ENCODE data around the gene KLF7.

Gene KLF7

DNA sequence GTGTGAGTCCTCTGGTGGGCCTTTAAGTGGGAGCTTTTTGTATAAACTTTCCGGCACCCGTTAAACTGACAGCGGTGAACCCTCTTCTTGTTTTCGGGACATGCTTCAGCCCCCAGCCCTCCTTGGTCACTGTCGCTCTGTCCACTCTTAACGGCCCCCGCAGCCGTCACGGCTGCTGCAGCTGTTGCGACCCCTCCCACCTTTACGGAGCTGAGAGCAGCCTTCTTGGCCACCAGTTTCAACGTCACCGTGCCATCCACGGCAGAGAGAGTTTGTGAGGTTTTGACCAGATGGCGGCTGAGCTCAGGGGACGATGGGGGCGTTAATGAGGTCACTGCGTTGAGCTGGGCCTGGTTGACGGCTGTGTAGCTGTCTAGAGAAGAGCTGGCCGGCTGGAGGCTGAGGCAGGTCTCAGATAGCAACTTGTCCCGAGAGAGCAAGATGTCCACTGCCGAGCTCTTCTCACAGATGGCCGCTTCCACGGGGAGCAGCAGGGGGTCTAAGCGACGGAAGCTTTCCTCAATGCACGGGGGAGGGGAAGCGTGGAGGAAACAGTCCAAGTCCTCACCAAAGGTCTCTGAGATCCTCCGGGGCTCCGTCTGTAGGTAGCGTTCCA lies 41.9 kb downstream of the KLF7 start:
- no peak for DNase-seq (ENCODE audit: low read depth)

DNA sequence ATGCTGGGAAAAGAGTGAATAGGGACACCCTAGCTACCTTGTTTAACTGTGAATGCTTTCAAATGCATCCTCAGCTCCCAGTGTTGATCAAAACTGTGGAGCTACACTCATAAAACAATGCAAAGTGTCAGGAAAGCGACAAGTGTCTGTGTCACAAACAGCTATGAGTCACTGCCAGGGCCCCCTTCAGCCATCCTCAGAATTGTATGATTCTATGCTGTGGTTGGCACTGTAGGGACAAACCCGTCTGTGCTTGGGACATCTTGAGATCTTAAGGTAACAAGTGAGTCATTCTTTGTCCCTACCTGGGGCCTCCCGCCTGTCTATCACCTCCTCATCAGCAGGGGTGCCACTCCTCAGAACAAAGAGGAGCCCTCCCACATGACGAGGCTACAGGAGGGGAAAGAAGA lies 42.4 kb downstream of the KLF7 start:
- DNase-seq (ENCODE audit: low read depth) = no peak

DNA sequence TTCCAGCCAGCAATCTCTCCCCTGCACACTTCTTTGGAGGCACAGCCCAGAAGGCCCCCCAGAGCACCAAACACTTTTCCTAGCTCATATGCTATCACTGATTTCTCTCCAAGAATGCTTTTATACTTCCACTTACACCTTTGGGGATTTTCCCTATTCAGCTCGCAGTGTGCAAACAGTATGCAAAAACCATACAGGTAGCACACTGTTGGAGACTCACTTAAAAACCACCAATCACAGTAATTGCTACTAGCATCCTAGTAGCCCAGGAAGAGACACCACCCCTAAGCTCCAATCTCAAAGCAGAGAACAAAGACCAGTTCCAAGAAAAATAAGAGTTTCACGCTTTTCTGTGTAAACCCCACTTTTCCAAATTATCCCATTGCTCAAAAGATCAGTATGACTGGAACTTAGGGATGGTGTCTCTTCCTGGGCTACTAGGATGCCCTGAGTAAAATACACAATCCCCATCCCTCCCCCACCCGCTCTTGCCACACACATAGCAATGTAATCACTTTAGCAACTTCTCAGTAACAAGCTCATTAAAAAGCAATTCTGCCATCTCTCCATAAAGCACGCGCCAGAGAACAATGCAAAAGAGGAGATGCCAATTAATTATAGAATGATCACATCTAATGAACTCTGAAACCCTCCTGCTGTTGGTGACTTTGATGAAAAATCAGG lies 43.0 kb downstream of the KLF7 start:
- no peak for DNase-seq (ENCODE audit: low read depth)

DNA sequence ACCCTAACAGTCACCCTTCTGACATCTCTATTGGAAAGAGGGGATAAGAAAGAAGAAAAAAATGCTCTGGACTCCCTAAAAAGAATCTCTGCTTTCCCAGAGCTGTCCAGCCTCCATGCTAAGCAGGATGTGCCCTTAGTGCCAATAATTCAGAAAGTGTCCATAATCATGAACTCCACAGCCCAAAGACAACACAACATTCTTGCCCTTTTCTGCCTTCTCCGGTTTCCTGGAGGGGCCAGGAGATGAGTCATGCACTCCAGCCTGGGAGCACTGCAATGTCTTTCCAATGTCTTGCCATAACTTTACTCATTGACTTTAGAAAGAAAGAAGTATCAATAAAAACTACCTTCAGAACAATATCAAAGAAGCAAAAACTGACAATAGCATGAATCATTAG lies 44.0 kb downstream of the KLF7 start:
- DNase-seq (ENCODE audit: low read depth) = peak; percentile 42

DNA sequence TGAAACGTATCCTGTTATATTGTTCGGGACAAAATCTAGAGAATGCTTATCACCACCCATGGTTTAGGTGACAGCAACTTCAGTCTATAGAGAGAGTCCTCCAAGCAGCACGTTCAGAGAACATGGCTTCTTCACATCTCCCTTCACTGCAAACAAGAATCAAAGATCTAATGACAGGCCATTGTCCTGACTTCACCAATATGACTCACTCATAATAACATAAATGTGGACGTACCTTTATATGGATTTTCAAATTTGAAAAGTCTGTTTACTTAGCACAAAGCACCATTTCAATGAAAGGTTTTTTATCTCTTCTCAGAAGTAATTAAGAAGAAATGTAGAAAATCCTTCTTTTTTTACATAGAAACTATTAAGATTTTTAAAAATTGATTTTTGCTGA lies 46.7 kb downstream of the KLF7 start:
- no peak for DNase-seq (ENCODE audit: low read depth)

DNA sequence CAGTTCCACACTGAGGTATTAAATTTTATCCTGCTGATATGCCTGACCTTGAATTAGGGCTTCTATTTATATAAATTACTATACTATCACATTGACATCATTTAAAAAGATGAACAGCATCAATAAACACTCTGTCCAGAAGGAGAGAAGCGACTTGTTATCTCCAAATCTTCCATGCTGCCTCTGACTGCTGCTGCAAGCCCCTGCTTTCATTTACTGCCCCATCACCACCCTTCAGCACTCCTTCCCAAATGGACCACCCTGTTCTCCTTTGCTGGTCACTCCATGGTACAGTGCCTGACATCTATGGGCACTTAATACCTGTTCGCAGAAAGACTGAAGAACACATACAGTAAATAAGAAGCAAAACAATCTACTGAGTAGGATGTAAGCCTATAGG lies 48.1 kb downstream of the KLF7 start:
- DNase-seq (ENCODE audit: low read depth) = no peak

DNA sequence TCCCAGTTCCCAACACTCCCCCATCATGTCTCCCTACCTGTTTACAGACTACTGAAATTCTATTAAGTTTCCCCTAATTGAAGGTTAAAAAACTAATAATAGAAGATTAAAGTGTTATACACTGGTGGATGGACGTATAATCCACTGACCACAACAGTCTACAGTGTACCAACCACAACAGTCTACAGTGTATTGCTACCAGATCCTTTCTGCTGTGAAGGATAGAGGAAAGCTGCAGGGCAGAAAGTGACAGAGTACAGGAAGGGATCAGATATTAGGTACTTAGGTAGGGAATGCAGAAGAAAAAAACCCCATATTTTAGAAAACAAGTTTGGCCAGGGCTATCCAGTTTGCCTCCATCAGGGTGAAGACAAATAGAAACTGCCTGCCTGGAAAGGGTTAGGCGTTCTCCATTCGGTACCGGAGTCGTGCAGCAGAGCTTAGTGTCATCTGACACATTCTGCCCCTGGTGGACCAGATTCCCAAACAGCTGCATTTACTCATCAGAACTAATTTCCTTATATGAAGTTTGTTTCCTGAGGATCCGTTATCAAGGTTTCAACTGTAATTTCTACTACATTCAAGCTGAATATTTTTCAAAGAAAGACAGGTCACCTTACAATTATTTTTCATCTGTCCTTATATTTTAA lies 49.9 kb downstream of the KLF7 start:
- no peak for DNase-seq (ENCODE audit: low read depth)

DNA sequence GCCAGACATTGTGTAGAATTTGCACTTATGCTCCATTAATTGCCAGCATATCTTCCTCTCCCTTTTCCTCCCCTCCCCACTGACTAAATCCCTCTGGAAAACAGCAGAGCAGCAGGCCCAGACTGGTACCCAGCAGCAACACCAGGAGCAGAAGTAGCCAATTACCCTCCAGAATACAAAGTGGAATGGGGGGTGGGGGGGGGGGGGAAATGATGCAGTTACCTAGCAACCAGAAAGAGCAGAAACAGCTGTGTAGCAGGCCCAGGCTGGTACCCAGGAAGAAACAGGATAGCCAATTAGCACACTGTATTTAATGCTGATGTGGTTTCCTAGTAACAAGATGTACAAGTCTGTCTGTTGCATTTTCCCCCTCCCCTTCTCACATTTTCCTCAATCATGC lies 52.3 kb downstream of the KLF7 start:
- no peak for DNase-seq (ENCODE audit: low read depth)

DNA sequence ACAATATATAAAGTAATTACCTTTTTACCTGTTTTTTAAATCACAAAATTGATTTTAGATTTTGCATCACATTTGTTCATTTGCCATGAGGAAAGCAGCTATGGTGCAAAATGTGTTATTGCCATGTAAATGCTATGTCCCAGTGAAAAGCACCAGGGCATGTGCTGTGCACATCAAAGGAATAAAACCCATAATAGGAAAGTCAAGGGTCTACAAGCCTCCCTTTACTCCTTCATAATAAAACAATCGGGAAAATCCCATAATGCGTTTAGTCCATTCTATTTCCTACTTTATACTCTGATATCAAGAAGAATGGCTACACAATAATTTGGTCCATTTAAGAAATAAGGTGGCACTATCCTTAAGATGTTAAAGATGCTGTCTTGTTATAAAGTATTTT lies 53.0 kb downstream of the KLF7 start:
- no peak for DNase-seq (ENCODE audit: low read depth)

DNA sequence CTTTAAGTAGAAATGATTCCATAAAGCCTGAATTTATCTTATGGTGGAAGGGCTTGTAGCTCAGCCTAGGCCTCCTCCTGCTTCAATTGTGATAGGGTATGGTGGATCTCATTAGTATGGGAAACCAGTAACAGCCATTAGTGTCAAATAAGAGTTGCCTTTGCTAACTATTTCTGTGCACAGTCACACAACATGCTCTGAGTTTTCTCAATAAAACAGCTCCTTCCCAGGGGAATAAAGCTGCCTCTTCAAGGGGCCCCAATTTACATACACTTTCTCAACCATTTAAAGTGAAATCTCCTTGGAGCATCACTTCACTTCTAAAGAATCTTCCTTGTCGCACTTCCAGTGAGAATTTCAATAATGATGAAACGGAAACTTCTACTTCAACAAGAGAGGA lies 53.4 kb downstream of the KLF7 start:
- DNase-seq (ENCODE audit: low read depth) = no peak

DNA sequence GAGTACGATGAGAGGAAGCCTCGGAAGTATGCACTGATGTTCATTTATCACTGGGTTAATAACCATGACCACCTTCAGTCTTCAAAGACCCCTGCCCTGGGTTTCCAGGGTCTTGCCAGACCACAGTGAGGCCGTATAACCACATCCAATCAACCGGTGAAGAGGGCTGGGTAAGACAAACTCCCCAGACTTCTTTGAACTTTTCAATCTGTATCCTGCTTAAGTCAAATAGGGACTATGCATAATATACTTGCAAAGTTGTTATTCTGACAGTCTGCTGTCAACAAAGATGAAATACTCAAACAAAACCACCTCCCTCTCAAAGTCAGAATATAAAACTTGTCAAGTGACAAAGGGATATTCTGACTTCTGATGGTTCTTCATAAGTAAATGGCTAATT lies 54.0 kb downstream of the KLF7 start:
- no peak for DNase-seq (ENCODE audit: low read depth)

DNA sequence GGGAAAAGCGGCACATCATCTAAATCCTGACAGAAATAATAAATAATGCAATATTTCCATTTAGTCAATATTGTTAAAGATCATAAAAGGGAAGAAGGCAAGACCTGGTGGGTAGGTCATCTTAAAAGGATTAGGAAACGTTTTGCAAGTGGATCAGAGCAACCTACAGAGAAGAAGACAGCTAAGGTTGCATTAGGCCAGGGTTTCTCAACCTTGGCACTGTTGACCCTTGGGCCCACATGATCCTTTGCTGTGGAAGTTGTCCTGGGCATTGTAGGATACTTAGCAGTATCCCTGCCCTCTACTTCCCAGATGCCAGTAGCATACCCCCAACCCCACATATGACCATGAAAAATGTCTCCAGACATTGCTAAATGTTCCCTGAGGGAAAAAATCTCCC lies 55.0 kb downstream of the KLF7 start:
- DNase-seq (ENCODE audit: low read depth) = no peak

DNA sequence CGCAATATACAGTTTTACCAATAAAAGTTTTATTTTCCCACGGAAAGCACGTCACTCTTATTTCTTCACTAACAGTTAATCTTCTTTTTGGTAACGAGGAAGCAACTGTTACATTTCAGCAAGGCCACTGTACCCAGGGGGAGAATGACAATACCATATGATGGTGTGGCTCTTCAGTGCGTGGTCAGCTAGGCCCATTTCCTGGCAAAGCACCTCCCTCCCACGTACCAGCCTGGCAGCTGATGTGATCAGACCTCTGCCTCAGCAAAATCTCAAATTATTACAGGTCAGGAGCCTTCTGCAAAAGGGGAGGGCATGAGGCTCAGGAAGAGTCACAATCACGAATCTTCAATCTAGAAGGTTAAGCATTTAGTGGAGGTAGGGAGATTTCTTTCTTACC lies 55.4 kb downstream of the KLF7 start:
- no peak for DNase-seq (ENCODE audit: low read depth)

DNA sequence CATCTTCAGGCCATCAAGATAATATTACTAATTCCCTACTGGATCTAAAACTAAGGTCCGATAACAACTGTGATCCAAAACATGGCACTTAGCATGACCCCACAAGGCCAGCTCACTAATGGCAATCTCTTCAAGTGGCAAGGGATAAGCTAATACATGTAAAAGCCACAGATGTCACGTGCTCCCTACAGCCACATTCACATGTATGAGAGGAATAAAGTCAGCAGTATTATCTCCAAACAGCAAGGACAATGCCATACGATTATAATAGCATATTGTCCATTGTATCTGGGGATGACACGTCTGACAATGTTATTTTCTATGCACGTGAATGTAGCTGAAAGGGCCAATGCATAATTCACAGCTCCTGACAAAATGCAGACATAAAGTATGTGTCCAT lies 56.0 kb downstream of the KLF7 start:
- no peak for DNase-seq (ENCODE audit: low read depth)

DNA sequence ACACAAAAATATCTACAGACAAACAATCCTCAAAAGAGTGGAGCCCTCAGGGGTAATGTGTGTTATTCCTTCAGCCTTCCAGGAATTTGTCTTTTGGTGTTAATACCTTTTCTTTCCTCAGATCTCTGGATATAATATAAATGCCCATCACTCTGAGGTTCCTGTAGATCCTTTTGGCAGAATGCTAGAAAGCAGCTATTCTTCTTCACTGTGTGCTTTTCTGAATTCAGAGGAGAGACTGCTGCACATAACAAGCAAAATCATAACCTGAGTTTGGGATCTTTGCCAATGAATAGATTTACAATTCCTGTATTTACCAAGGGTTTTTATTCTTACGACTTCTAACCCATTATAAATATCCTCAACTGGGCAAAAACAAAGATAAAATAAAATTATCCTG lies 57.3 kb downstream of the KLF7 start:
- DNase-seq (ENCODE audit: low read depth) = no peak

DNA sequence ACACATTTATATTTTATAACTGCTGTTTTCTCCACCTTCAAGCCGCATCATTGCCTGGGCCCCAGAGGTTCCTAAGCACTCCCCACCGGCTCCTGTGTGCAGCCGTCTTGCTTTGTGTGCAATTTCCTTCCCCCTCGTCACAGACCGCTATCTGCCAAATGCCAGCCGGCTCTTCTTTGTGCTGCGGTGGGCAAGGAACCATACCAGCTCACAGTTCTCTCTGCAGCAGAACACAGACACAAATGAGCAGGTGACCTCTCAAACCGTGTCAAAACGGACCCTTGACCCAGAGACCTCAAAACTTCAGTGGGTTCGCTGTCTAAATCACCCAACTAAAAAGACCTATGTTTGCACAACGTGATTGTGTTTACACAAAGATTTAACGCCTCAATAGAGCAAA lies 58.2 kb downstream of the KLF7 start:
- DNase-seq (ENCODE audit: low read depth) = no peak

DNA sequence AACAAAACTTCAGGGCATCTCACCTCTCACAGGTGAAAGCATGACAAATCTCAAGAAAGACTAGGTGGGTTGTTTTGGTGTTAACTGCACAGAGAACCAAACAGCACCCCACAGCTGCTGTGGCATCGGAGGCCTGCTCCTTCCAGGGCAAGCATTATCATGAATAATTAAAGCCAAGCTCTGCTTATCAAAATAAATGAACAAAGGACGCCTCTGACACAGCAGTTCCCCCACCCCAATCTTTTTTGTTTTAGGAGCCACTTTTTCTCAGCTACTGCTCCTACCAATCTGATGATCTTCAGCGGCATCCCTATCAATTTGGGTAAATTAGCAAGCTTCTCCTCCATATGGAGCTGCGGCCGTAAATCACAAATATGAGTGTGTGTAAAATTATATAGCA lies 58.6 kb downstream of the KLF7 start:
- no peak for DNase-seq (ENCODE audit: low read depth)

DNA sequence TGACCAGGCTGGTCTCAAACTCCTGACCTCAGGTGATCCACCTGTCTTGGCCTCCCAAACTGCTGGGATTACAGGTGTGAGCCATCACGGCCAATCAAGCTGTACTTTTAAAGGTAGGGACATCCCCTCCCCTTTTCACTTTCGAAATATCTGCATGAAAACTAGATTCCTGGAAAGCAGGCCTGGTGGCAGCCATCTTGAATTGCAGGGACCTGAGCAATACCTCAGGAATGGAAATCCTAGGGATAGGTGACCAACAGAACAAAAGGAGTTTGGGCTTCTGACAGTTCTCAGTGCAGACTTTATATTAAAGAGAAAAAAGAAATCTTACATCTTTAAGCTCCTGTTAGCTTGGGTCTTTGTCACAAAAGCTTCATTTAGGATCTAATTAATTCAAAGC lies 62.6 kb downstream of the KLF7 start:
- no peak for DNase-seq (ENCODE audit: low read depth)

DNA sequence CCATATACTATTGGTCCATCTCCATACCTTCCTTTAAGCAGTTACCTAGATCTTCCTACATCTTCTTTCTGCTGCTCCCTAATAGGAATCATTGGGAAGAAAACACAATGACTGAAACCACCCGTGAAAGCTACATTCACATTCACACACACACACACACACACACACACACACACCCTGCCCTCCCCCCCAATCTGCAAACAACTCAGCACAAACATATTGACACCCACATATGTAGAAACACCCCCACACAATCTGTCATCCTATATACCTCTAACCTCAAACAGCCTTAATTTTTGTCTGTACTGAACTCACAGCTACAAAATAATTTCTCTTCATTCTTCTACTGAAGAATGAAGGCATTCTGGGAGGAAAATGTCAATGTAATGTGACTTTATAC lies 63.8 kb downstream of the KLF7 start:
- no peak for DNase-seq (ENCODE audit: low read depth)

DNA sequence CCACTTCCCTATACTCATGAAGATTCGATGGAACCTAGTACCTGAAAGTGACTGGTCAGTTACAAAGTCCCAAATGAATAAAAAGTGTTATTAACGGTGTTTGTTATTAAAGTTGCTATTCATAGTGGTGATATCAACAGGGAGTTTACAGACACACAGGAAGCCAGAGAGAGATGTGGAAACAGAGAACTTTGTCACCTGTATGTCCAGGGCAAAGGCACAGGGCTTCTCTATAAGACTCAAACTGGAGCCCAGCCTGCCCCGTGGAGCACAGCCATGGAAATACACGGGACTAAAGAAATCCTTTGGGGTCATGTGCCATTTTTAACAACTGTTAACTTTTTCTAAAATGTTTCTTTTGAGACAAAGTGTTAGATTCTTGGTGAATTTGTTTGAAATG lies 68.5 kb downstream of the KLF7 start:
- DNase-seq (ENCODE audit: low read depth) = no peak

DNA sequence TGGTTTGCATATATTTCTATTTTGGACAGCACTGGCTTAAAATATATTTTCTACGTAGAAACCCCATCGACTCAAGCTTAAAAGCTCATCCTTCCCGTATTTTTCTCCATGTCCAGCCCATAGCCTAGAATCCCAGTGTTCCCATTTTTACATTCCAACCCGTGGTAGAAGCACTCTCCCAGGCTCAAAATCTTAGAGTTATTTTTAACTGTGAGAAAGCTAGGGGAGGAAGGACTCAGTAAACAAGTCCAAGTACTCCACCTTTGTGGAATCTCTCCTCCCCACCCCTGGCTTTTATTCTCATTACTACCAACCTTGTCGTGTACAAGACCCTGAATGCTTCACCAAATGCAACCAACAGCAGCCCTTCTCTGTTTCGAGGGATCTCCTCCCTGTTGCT lies 69.8 kb downstream of the KLF7 start:
- no peak for DNase-seq (ENCODE audit: low read depth)

DNA sequence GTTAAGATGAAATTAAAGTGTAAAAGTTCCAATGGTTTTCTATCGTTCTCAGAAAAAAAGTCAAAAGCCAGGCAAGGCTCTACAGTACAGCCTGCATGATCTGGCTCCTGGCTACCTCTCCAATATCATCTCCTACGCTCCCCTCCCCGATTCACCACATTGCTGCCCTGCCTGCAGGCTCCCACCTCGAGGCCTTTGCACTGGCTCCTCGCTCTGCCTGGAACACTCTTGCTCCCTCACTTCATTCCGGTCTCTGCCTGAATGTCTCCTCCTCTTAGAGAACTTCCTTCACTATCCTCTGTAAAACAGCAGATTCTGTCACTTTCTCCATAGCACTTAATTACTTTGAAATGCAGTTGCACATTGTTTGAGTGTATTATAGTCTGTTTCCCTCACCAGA lies 72.5 kb downstream of the KLF7 start:
- no peak for DNase-seq (ENCODE audit: low read depth)

DNA sequence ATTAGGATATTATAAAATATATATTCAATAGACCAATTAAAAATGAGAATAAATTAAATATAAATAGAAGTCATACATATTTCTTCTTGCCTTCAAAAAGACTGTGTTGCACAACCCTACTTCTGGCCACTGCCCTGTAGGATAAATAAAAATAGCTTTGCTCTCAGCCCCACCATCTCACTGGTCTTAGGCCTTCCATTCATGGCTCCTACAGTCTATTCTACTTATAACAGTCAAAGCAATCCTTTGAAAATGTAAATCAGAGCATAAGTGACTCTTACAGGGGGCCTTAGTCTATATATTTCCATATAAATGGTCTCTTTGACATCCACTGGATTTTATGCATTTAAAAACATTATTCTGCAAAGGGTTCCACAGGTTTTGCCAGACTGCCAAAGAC lies 72.9 kb downstream of the KLF7 start:
- no peak for DNase-seq (ENCODE audit: low read depth)

DNA sequence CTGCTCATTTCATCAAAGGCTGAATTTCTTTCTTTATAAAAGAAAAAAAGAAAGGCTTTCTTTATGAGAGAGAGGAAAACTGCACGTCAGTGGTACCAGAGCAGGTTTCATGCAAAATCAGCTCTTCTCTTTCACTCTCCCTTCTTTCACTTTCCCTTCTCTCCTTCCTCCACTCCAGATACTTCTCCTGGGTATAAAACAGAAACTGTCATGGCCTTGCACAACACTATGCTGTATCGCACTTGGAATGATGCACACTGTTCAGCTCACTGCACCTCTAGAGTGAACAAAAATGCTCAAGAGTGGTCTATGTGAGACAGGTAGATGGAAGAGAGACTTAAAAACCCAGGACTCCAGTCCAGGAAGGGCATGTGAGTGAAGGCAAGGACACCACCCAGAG lies 73.8 kb downstream of the KLF7 start:
- no peak for DNase-seq (ENCODE audit: low read depth)

Data from HS-27A (cell line).